DOHH2 (cell line): Measurements from ENCODE around the gene BTLA.

Experiments
- CTCF ChIP-seq: fragments of 200-600 bp; sonication (generic); IDR thresholded peaks from one replicate; pipeline ENCODE4 v1.5.1; 2014; ENCODE audit warnings: antibody characterized with exemption, mild to moderate bottlenecking, low read depth, low read length; ENCODE audit not compliant: poor library complexity, severe bottlenecking
- EZH2phosphoT487 ChIP-seq: fragments of 200-600 bp; sonication (generic); IDR thresholded peaks from 2 replicates; pipeline ENCODE4 v1.6.1; 2017; ENCODE audit warnings: borderline replicate concordance, mild to moderate bottlenecking, antibody characterized with exemption, low read length, moderate library complexity, mixed read lengths

- TF ChIP-seq CTCF: no peak
- TF ChIP-seq EZH2phosphoT487: no peak
Measured at GRCh38 chr3:112481302-112481721, 18.0 kb downstream of the BTLA start.
